OCI-LY3 (cell line): Measurements from ENCODE around the gene UBR7.

Experiments
- EZH2phosphoT487 ChIP-seq: fragments of 200-600 bp; shearing (Covaris generic); IDR thresholded peaks from 2 replicates; pipeline ENCODE4 v1.6.1; 2018; ENCODE audit warnings: antibody characterized with exemption, mixed run types, low read depth
- TF ChIP-seq, protein P1 (sequence below): fragments of 200-600, 300-600 bp; sonication (generic); IDR thresholded peaks from 2 replicates; pipeline ENCODE4 v1.5.1; 2014; ENCODE audit warnings: antibody characterized with exemption, low read length, low read depth

DNA sequence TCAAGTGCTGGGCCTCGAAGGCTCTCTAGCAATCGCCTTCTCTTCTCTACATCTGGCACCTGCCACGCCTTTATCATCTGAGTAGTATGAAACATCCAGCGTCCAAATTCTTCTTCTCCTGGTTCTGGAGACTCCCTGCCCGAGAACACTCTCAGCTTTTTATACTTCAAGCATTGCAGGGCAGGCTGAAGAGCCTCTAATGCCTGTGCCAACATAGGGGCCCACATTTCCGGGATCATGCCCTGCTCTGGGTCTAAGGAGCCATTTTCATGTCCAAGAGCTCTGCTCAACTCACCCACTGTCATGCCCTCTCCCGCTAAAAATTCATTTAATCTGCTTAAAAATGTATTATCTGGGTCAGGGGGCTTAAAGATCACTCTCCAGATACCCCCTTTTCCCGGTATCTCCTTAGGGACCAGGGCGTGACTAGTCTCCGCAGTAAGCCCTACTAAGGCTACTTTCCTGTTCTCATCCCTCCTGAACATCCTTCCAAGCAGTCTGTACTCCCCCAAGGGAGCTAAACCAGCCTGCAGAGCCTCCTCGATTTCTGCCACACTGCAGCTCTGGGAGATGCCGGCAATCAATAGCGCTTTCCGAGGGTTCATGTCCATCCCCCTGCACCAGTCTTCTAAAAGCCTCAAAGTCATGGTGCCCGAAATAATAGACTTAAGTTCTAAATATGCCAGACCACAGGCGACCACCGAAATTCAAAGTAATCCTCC lies 23.3 kb upstream of the UBR7 start:
- TF ChIP-seq, protein P1, sequence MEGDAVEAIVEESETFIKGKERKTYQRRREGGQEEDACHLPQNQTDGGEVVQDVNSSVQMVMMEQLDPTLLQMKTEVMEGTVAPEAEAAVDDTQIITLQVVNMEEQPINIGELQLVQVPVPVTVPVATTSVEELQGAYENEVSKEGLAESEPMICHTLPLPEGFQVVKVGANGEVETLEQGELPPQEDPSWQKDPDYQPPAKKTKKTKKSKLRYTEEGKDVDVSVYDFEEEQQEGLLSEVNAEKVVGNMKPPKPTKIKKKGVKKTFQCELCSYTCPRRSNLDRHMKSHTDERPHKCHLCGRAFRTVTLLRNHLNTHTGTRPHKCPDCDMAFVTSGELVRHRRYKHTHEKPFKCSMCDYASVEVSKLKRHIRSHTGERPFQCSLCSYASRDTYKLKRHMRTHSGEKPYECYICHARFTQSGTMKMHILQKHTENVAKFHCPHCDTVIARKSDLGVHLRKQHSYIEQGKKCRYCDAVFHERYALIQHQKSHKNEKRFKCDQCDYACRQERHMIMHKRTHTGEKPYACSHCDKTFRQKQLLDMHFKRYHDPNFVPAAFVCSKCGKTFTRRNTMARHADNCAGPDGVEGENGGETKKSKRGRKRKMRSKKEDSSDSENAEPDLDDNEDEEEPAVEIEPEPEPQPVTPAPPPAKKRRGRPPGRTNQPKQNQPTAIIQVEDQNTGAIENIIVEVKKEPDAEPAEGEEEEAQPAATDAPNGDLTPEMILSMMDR, result no peak
- TF ChIP-seq EZH2phosphoT487, result no peak
